Vagina (tissue), 2 donors: ENCODE data around the gene CAP1.

Experiments
- POLR2A ChIP-seq, 2 donors: fragments of 450-650 bp; IDR thresholded peaks; one replicate each; pipeline ENCODE4 v1.6.1; 2017; ENCODE audit warnings: antibody characterized with exemption in 2 of 2, mild to moderate bottlenecking in 2 of 2, moderate library complexity in 2 of 2
- POLR2AphosphoS5 ChIP-seq, 2 donors: sonication (generic); formaldehyde crosslinking; IDR thresholded peaks; one replicate each; pipeline ENCODE4 v1.9.0; 2017; ENCODE audit warnings: antibody characterized with exemption in 2 of 2, mild to moderate bottlenecking in 2 of 2, low read depth in 1 of 2; ENCODE audit not compliant: insufficient read depth in 1 of 2
- TF ChIP-seq, protein P1 (sequence below), 3 experiments: fragments of 450-650 bp in 2 of 3; fragments of 200-600 bp in 1 of 3; sonication (generic) in 1 of 3; IDR thresholded peaks; one replicate each; pipeline ENCODE4 v1.5.1; 2017 to 2019; ENCODE audit warnings: antibody characterized with exemption in 3 of 3, mild to moderate bottlenecking in 2 of 3, moderate library complexity in 2 of 3

DNA sequence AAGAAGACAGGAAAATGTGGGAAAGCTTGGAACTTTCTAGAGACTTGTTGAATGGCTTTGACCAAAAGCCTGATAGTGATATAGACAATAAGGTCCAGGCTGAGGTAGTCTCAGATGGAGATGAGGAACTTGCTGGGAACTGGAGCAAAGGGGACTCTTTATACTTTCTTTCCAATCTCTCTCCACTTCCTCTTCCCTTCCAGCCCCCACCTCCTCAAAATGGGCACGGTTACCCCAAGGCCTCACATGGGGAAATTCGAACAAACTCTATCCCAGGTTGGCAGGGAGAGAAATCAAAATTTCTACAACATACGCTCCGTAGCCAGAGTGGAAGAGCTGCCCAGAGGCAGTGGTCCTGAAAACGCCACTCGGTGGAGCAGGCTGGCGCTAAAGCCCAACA is 41.3 kb downstream of the CAP1 start:
- TF ChIP-seq, protein P1, sequence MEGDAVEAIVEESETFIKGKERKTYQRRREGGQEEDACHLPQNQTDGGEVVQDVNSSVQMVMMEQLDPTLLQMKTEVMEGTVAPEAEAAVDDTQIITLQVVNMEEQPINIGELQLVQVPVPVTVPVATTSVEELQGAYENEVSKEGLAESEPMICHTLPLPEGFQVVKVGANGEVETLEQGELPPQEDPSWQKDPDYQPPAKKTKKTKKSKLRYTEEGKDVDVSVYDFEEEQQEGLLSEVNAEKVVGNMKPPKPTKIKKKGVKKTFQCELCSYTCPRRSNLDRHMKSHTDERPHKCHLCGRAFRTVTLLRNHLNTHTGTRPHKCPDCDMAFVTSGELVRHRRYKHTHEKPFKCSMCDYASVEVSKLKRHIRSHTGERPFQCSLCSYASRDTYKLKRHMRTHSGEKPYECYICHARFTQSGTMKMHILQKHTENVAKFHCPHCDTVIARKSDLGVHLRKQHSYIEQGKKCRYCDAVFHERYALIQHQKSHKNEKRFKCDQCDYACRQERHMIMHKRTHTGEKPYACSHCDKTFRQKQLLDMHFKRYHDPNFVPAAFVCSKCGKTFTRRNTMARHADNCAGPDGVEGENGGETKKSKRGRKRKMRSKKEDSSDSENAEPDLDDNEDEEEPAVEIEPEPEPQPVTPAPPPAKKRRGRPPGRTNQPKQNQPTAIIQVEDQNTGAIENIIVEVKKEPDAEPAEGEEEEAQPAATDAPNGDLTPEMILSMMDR (IDR thresholded peaks at IDR 0.05) = no peak
- TF ChIP-seq POLR2AphosphoS5 (IDR thresholded peaks at IDR 0.05; ENCODE audit: insufficient read depth in 1 of 2, low read depth in 1 of 2) = no peak
- TF ChIP-seq POLR2A (IDR thresholded peaks at IDR 0.05) = no peak
